ENCODE results near the gene RUBCN.

GRCh38 chr3:197714251-197714650, 22.5 kb downstream of the RUBCN start:
- no peak for TF ChIP-seq ZNF644 (tag; IDR thresholded peaks at IDR 0.05; ENCODE audit: low read depth)
- TF ChIP-seq BHLHE40 (IDR thresholded peaks at IDR 0.05; ENCODE audit: low read length) = no peak
- TF ChIP-seq JUN (IDR thresholded peaks at IDR 0.05; ENCODE audit: borderline replicate concordance, low read depth, low read length) = no peak
- TF ChIP-seq JUN (CRISPR knock-in tag; IDR thresholded peaks at IDR 0.05; ENCODE audit: borderline replicate concordance) = no peak
- no peak for TF ChIP-seq ZNF740 (CRISPR knock-in tag; IDR thresholded peaks at IDR 0.05)
- TF ChIP-seq ZNF740 (tag; IDR thresholded peaks at IDR 0.05) = no peak
- TF ChIP-seq ZNF282 (CRISPR knock-in tag; IDR thresholded peaks at IDR 0.05) = no peak
- no peak for TF ChIP-seq ZNF431 (CRISPR knock-in tag; IDR thresholded peaks at IDR 0.05)
- TF ChIP-seq CTCF (IDR thresholded peaks at IDR 0.05 in 2 of 3, conservative IDR thresholded peaks at IDR 0.05 in 1 of 3; ENCODE audit: insufficient read depth in 2 of 3, low read depth in 1 of 3, low read length in 3 of 3) = no peak
- TF ChIP-seq USF2 (CRISPR knock-in tag; IDR thresholded peaks at IDR 0.05) = no peak
- TF ChIP-seq PRDM10 (IDR thresholded peaks at IDR 0.05; ENCODE audit: partially characterized antibody) = no peak
